Stimulated activated CD8-positive, alpha-beta memory T cell treated with anti-CD3 and anti-CD28 coated beads, Interleukin-4, amount 100 ng/mL, for 48 hours (primary cell): ENCODE measurements around the gene ATAD3A.

Source experiments
- DNase-seq: peaks from one replicate; pipeline ENCODE4 v3.0.0-alpha.2; 2020

Gene ATAD3A

DNA sequence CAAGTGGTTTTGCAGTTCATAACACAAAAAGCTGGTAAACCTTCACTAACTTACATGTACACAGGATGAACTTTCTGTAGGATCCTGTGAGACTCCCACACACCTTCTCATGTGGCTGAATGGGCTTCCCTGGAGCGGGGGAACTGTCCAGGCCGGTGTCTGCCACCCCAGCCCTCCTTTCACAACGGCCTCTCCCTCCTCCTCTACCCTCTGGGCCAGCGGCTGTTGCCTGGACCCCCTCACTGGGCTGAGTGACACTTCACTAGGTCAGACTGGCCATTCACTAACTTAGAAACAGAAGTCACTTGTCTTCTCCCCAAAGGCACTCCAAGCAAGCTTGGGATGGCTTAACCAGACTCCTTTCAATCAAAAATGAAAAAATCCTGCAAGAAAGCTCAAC lies 46.6 kb downstream of the ATAD3A start:
- DNase-seq, result no peak

DNA sequence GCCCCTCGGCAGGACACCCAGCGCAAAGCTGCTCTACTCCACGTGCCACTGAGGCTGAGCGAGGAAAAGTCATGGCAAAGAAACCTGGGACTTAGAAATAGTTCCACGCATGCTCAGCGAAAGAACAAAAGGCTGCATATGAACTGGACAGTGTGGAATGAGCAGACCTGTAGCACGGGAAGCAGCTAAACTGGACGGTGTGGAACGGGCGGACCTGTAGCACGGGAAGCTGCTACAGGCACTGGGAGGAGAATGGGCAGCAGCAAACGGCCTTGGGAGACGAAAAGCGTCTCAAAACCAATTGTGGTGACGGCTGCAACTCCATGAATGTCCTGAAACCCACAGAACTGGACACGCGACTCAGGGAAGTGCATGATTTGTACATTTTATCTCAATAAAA lies 47.1 kb downstream of the ATAD3A start:
- DNase-seq, result no peak

DNA sequence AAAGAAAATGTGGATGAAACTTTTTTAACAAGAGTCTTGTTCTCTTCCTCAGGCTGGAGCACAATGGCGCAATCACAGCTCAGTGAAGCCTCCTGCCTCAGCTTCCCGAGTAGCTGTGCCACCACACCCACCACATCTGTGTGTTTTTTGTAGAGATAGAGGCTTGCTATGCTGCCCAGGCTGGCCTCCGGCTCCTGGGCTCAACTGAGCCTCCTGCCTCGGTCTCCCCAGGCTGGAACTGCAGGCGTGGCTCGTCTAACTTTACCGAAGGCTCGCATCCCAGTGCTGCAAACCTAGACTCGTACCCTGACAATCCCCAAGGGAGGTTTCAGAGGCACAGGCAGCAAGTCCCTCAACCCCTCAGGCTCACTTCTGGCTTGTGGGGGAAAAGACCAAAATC lies 48.2 kb downstream of the ATAD3A start:
- no peak for DNase-seq

DNA sequence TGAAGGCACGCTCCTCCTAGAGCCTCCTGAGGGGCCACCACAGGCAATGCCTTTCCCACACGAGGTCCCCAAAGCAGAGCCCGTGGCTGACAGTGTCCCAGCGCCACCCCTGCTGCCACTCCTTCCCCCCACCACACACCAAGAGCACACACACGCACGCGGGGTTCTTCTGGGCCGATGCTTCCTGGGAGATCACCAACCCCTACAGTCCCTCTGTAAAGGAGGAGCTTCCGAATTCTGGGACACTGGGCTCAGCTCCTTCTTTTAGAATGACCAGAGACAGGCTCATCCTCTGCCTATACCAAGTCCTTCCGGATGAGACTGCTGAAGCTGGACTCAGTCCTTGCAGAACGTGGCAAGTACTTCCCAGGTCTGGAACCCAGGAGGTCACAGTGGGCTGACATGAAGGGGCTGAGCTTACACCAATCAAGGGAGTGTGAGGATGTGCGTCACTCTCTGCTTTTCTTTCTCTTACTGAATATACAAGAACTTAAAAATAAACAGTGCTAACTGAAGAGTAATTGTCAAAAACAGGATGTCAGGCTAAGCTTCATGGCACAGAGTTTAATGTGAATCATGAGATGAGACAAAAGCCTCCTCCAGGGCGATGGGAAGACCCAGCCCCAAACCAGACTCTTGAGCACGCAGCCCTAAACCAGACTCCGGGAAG lies 50.0 kb downstream of the ATAD3A start:
- DNase-seq, result no peak

DNA sequence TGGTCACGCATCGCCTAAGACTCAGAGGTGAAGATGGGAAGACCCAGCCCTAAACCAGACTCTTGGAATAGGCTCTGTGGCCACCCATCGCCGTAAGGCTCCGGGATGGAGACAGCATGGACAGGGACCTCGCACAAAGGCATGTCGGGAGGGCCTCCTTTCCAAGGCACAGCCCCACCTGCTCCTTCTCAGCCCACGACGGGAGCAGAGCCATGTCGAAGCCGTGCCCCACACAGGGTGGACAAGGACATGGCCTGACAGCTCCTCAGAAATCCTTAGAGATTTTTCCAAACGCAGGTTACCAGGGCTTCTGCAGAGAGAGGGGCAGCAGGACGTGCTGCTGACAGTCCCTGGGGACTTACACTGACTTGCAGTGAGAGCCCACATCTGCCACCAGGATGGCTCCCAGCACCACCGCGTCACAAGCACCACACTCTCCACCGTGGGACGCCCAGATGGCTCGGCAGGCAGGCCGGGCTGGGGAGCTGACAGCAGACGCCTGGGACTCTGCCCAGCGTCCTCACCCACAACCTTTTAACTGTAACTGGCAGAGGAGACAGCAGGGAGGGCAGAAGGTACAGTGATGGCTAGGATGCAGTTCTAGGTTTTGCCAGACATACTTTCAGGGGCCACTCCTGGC lies 50.7 kb downstream of the ATAD3A start:
- no peak for DNase-seq

DNA sequence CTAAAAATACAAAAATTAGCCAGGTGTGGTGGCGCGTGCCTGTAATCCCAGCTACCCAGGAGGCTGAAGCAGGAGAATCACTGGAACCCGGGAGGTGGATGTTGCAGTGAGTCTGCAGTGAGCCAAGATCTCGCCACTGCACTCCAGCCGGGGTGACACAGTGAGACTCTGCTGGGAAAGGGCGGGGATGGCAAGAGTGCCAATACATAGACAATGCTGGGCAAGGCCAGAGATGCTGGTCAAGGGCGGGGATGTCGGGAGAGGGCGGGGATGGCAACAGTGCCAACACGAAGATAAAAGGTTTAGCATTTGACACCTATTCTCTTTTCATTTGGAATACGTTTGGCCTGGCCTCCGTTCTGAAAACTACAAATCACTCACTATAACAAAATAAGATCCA lies 51.7 kb downstream of the ATAD3A start:
- no peak for DNase-seq

DNA sequence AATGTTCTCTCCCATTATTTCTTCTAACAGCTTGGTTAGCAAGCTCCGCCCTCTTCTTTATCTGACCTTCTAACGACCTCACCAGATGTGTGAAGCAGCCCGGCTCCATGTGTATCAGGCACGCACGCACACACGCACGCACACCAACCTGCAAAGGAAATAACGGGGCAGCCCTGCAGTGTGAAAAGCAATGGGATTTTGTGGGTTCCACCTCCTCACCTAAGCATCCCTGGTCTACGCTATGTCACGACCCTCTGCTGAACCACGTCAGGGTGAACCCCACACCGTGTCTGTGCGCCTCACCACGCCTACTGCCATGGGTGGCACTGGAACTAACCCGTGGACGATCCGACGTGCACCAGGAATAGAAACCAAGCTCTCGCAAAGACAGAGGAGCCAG lies 52.3 kb downstream of the ATAD3A start:
- DNase-seq, result no peak

DNA sequence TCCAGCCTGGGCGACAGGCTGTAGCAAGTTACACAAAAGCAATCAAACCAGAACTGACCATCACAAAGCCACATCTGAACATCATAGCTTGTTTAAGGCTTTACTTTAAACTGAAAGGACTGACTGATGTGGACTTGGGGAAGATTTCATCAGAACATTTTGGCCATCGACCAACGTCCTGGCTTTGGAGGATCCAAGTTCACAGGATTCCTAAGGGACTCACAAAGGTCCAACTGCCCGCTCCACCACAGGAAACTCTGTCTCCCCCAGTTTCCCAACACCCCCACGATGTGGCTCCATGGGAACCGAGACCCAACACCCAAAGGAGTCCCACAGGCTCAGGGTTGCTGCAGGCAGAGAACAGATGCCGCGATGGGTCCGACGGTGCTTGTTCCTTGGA lies 53.4 kb downstream of the ATAD3A start:
- DNase-seq, result no peak

DNA sequence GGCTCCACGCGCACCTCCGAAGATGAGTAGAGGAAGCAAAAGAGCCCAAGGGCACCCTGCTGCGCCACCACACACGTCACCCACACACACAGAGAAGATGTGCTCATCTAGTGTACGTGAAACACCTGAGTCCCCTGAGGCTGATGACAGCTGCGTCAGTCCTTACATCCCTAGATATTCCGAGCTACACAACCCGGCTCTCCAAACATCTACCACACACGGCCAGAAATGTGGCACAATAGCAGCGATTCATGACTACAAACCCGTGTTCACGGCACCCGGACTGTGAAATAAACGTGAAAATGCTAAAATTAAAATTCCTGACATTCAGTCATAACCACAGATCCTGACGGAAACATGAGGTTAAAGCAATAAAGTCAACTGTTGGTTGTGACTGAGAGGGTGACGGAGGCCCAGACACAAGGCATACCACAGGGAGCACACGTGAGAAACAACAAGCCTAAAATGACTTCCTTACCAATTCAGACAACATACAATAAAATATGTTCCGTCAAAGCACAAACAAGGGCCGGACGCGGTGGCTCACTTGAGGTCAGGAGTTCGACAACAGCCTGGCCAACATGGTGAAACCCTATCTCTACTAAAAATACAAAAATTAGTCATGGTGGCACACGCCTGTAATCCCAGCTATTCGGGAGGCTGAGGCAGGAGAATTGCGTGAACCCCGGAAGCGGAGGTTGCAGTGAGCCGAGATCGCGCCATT lies 55.4 kb downstream of the ATAD3A start:
- no peak for DNase-seq

DNA sequence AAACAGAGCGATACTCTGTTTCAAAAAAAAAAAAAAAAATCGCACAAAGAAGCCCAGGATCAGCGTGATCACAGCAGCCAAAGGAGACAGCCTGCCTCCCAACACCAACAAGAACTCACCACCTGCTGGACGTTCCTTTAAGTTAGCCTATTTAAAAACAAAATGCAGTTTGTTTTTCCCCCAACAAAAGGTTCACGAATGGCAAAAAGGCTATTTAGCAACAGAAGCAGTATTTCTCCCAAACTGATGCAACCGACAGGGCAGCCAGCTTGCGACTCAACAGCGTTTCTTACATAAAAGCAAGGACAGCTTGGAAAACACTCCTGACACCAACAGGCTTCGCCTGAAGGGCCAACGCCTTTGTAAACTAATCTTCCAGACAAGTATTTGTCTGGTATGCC lies 55.9 kb downstream of the ATAD3A start:
- DNase-seq, result no peak

DNA sequence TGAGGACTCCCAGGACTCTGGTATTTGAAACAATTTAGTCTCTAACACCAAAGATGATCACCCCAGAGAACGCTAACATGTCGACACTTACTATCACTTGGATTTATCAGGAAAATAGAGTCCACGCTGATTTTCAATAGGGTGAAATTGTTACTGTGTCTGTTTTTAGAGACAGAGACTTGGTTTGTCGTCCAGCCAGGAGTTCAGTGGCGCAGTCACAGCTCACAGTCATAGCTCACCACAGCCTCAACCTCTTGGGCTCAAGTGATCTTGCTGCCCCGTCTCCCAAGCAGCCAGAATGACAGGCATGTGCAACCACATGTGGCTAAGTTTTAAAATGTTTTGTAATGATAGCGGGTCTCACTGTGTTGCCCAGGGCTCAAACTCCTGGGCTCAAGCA lies 57.4 kb downstream of the ATAD3A start:
- DNase-seq, result no peak

DNA sequence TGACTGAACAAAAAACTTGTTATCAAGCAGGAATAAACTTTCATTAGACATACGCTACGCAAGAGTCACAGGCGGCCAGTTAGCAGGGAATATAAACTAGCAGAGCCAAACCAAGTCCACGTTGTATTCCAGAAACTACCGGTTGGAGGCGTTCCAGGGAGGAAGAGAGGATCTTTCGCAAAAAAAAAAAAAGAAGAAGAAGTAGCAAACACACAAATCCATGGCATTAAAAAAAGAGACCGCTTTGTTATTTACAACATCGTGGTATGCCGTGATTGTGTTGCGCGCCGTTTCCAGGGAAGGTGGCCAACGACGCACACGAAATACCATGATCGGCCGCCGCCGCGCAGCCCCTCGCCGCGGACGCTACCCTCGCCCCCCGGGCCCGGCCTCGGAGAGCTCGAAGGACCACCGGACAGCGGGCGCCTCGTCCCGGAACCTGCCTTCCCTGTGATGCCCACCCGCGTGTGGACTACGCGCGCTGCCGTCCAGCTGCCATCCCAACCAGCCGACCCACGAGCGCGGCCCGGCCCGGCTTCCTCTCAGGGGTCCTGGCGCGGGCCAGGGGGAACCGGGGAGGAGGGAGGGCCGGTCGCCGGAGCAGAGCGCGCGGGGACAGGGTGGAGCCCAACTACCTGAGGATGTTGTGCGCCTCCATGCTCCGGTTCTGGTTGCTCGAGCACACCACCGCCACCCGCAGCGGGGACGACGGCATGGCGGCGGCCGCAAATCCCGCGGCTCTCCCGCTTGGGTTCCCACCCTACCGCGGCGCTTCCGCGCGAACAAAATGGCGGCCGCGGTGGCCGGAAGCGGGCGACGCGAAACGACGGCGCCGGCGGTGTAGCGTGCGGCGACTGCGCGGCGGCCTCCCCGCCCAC lies 62.1 kb downstream of the ATAD3A start:
- peak; percentile 75 for DNase-seq

DNA sequence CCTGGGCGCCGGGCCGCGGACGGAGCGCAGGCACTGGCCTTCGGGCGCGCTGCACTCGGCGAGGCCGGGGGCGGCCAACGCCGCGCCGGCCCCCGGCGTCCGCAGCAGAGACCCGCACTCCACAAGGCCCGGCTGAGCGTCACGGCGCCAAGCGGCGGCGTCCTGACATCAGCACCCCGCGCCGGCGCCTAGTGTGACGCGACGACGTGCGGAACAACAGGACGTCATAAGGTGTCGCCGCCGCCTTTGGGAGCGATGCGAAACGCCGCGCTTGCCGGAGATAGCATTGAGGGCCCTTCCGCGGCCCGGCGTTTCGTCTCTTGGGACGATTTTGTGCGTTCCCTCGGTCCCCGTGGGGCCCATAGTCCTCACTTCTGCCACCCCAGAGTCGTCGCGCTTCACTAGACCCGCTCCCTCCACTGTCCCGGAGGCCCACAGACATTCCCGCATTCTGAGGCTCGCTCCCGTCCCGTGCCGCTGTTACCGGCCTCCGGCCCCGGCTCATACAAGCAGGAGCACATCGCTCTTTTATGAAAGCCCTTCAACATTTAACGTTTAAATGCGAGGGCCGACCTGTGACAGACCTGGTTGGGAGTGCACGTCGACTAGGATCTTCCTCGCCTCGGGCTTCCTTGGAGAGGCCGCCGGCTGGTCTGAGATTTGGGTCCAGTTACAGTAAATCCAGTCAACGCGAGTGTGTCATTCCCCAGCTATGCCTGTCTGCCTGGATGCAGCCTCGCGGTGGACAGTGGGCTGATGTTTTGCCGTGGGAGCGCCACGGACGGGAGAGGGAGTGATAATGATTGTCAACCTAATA lies 63.0 kb downstream of the ATAD3A start, which contains the start of gene SSU72:
SSU72 (minus strand) TSS at position 143 of the 817 bp plus-strand sequence. CDS start 306 bp downstream, outside the sequence.
- peak; percentile 96 for DNase-seq

DNA sequence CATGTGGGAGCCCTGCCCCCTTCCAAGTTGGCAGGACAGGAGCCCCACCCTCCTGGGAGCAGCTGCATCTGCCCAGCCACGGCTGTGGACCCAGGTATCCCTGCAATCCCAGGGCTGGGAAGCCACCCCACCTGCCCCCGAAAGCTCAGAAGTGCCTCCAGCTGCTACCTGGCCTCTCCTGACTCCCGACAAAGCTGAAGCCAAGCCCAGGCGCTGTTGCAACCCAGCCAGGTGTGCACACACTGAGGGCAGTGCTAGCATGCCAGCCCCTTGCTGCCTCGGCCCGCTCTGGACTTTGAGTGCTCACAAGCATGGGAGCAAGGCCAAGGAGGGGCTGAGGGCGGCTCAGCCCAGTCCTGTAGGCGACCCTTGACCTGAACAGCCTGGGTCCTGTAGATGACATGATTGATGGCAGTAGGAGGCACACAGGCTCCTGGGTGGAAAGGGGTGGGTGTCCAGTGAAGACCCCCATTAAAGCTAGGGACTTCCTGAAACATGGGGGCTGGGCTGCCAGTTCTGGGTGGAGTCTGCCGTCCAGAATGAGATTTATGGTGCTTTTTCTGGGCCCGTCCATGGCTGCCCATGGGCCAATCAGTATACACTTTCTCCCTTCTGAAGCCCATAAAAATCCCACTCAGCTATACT lies 65.5 kb downstream of the ATAD3A start:
- DNase-seq, result no peak

DNA sequence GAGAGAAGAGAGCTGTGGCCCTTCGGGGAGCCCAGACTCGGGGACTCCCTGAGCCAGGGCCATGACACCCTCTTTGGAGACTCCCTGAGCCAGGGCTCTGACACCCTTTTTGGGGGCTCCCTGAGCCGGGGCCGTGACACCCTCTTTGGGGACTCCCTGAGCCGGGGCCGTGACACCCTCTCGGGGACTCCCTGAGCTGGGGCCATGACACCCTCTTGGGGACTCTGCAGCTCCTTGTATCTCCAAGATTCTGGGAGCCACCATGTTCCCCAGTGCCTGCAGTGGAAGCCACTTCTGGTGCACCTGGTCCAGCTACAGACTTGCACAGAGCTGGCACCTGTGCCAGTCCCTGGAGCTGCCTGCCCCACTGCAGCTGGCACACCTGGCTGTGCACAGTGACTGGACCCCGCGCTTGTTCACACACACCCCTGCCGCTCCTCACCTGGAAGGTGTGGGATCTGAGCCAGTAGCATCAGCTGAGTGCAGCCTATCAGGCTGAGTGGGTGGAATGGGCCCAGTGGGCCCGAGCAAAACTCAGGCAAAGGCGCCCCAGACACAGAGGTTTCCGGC lies 66.5 kb downstream of the ATAD3A start:
- no peak for DNase-seq

DNA sequence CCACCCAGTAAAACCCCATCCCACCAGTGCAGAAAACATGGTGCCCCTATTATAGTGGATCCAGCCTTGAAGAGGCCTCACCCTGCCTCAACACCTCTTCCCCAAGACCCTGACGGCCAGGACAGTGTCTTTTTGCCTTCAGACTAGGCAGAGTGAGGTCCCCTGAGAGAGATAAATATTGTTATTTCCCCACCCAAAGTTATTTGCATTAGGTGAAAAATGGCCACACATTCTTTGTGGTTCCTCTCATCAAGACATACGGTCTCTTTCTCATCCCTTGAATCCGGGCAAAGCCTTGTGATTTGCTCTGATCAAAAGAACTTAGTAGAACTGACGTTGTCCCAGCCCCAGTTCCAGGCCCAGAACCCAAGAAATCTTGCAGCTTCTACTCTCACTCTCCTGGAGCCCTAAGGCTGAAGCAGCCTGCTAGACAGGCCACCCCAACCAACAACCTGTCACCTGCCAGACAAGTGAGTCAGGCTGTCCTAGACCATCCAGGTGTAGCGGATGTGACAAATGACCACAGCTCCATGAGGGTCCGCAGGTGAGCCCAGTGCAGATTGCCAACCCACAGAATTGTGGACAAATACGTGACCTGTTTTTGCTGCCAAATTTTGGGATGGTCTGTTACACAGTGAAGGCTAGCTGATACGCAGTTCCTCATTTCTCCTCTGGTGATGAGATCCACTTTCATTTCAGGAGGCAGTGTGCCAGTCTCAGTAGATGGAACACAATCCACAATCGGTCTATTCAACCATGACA lies 70.8 kb downstream of the ATAD3A start:
- no peak for DNase-seq

DNA sequence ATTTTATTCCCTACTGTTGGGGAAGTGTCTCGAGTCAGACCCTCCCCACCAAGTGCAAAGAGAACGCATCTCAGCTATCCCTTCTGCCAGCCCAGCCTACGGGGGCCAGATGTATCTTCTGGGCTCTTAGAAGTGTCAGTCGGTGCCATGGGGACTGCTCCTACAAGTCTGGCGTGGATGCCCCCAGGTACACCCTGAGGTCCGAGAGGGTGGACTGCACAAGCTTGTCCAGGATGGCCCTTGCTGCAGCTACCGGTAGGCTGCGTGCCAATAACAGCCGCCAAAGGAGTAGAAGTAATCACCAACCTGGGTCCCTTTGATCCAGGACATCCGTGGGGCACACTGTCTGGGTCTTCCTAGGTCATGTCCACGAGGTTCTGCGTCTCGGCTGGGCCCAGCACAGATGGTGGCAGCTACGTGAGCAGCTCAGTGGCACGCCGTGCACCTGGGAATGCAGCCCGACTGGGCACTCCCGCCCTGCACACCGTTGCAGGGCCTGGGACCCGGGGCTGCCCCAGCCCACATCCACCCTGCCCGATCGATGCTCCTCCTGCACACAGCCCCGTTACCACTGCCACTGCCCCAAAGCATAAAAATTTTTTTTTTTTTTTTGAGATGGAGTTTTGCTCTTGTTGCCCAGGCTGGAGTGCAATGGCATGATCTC lies 71.5 kb downstream of the ATAD3A start:
- DNase-seq, result no peak
